Endodermal cell (in vitro differentiated cells): Measurements from ENCODE around the gene OGG1. TPM values are rescaled to one million over a fixed set of nuclear protein-coding genes. Genes with fewer than 3 reads are reported as not detected.

Experiments used
- DNase-seq: peaks from one replicate; pipeline ENCODE4 v3.0.0-alpha.2; 2017
- H3K27ac ChIP-seq: 2 replicates; pipeline ENCODE4 v1.5.1; 2013; ENCODE audit warnings: mild to moderate bottlenecking, low read depth, low read length, moderate library complexity
- H3K27me3 ChIP-seq: 2 replicates; pipeline ENCODE4 v1.6.1; 2013; ENCODE audit warnings: mild to moderate bottlenecking, low read length, moderate library complexity; ENCODE audit not compliant: insufficient read depth, control insufficient read depth, poor library complexity, severe bottlenecking
- H3K36me3 ChIP-seq: 2 replicates; pipeline ENCODE4 v1.7.0; 2013; ENCODE audit warnings: mild to moderate bottlenecking, low read length, moderate library complexity; ENCODE audit not compliant: control insufficient read depth, insufficient read depth
- H3K4me1 ChIP-seq: one replicate; pipeline ENCODE4 v1.7.0; 2013; ENCODE audit warnings: low read length; ENCODE audit not compliant: control insufficient read depth, insufficient read depth
- H3K4me3 ChIP-seq: 2 replicates; pipeline ENCODE4 v1.5.1; 2013; ENCODE audit warnings: mild to moderate bottlenecking, low read length, moderate library complexity
- H3K9ac ChIP-seq: 2 replicates; pipeline ENCODE4 v1.6.1; 2013; ENCODE audit warnings: mild to moderate bottlenecking, low read length, moderate library complexity; ENCODE audit not compliant: poor library complexity, severe bottlenecking; ENCODE audit errors: extremely low read depth
- H3K9me3 ChIP-seq: 2 replicates; pipeline ENCODE4 v1.6.1; 2013; ENCODE audit warnings: mild to moderate bottlenecking, low read length, moderate library complexity; ENCODE audit not compliant: control insufficient read depth
- H3K27ac Mint-ChIP-seq: 2 replicates; pipeline ENCODE4 v1.8.0; 2020; ENCODE audit warnings: mixed read lengths
- H3K27me3 Mint-ChIP-seq: 2 replicates; pipeline ENCODE4 v1.8.0; 2021; ENCODE audit warnings: mild to moderate bottlenecking, mixed read lengths; ENCODE audit not compliant: insufficient read depth
- H3K36me3 Mint-ChIP-seq: 2 replicates; pipeline ENCODE4 v1.8.0; 2020; ENCODE audit warnings: low read depth, mixed read lengths
- H3K4me1 Mint-ChIP-seq: 2 replicates; pipeline ENCODE4 v1.8.0; 2020; ENCODE audit warnings: mixed read lengths
- H3K4me3 Mint-ChIP-seq: 2 replicates; pipeline ENCODE4 v1.8.0; 2020; ENCODE audit warnings: mild to moderate bottlenecking, moderate library complexity, mixed read lengths
- H3K9me3 Mint-ChIP-seq: 2 replicates; pipeline ENCODE4 v1.8.0; 2020; ENCODE audit warnings: mild to moderate bottlenecking, mixed read lengths
- WGBS, 2 experiments: methylation state at CpG; one replicate each; pipeline versions ENCODE4 v1.1.5 to v1.1.7; 2013; ENCODE audit warnings: missing lambda C conversion rate in 2 of 2, mixed read lengths in 1 of 2; ENCODE audit not compliant: insufficient coverage in 1 of 2, insufficient read length in 1 of 2; 5-methylcytosine and 5-hydroxymethylcytosine counted together
- total RNA-seq, 2 donors: library from RNA; stranded (reverse); fragmentation: NEBNext Ultra II Directional in 1 of 2; extraction: Animal tissue kit (Norgen Biotek cat#: 25700) in 1 of 2; gene quantifications; 2 replicates in 1 of 2; 3 replicates in 1 of 2; pipeline ENCODE4 v1.2.1, GENCODE V29; 2021
- TF ChIP-seq, protein P1 (sequence below): fragments of 200-600 bp; sonication (generic); conservative IDR thresholded peaks from 2 replicates; pipeline ENCODE4 v1.5.0; 2021; ENCODE audit warnings: antibody characterized with exemption, mild to moderate bottlenecking

The OGG1 gene
- total RNA-seq, 2 donors from 2014 or later, result 28.6 to 34.0 TPM

DNA sequence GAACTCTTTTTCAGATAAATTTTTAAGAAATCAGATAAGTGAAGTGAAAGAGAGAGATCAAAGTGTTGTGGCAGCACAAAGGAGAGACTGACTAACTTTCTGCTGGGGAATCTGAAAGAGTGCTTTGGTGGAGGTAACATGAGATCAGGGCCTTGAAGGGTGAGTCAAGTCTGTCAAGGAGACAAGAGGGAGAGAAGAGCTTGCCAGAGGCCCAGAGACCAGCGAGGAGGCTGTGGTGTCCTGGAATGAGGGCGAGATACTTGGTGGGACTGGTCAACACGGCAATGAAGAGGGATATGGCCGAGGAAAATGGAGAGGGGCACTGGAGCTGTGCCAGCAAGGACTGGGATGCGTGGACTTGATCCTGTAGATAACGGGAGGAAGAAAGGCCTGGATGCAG lies 38.0 kb downstream of the OGG1 start:
- H3K9me3 Mint-ChIP-seq, result no peaks in the 10 kb centered on the region
- H3K4me3 Mint-ChIP-seq, result no peak overlapping the region
- Histone ChIP-seq H3K9me3 (no peaks in the 10 kb centered on the region), H3K27me3 (no peaks in the 10 kb centered on the region), H3K9ac (no peak overlapping the region), H3K4me3 (no peak overlapping the region), H3K27ac (no peak overlapping the region), H3K4me1 (no peaks in the 10 kb centered on the region), H3K36me3 (peaks cover 64% of the 10 kb centered on the region)
- peak overlapping the region; percentile 10 for H3K27ac Mint-ChIP-seq
- peaks cover 4% of the 10 kb centered on the region for H3K4me1 Mint-ChIP-seq
- WGBS, 2 experiments, result 93 to 96% methylated on average over 5 to 6 of the region's 6 CpGs
- TF ChIP-seq, protein P1, sequence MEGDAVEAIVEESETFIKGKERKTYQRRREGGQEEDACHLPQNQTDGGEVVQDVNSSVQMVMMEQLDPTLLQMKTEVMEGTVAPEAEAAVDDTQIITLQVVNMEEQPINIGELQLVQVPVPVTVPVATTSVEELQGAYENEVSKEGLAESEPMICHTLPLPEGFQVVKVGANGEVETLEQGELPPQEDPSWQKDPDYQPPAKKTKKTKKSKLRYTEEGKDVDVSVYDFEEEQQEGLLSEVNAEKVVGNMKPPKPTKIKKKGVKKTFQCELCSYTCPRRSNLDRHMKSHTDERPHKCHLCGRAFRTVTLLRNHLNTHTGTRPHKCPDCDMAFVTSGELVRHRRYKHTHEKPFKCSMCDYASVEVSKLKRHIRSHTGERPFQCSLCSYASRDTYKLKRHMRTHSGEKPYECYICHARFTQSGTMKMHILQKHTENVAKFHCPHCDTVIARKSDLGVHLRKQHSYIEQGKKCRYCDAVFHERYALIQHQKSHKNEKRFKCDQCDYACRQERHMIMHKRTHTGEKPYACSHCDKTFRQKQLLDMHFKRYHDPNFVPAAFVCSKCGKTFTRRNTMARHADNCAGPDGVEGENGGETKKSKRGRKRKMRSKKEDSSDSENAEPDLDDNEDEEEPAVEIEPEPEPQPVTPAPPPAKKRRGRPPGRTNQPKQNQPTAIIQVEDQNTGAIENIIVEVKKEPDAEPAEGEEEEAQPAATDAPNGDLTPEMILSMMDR, result no peak
- H3K36me3 Mint-ChIP-seq, result peaks cover 64% of the 10 kb centered on the region
- no peak for DNase-seq
- no peaks in the 10 kb centered on the region for H3K27me3 Mint-ChIP-seq

- Mint-ChIP-seq H3K36me3 (peaks cover 49% of the 10 kb centered on the region), H3K27ac (no peak overlapping the region), H3K4me1 (peaks cover 11% of the 10 kb centered on the region), H3K9me3 (no peaks in the 10 kb centered on the region), H3K4me3 (peak overlapping the region; percentile 92), H3K27me3 (no peaks in the 10 kb centered on the region)
- H3K36me3 ChIP-seq, result peaks cover 53% of the 10 kb centered on the region
- no peaks in the 10 kb centered on the region for H3K4me1 ChIP-seq
- H3K9me3 ChIP-seq, result no peaks in the 10 kb centered on the region
- peak overlapping the region; percentile 90 for H3K4me3 ChIP-seq
- H3K9ac ChIP-seq, result no peak overlapping the region
- WGBS, 2 experiments, result 94 to 98% methylated on average over 11 of the region's 11 CpGs
- TF ChIP-seq, protein P1, result no peak
- DNase-seq, result no peak
- H3K27ac ChIP-seq, result no peak overlapping the region
- no peaks in the 10 kb centered on the region for H3K27me3 ChIP-seq
Observed at GRCh38 chr3:9791127-9791526, 41.4 kb downstream of the OGG1 start.

DNA sequence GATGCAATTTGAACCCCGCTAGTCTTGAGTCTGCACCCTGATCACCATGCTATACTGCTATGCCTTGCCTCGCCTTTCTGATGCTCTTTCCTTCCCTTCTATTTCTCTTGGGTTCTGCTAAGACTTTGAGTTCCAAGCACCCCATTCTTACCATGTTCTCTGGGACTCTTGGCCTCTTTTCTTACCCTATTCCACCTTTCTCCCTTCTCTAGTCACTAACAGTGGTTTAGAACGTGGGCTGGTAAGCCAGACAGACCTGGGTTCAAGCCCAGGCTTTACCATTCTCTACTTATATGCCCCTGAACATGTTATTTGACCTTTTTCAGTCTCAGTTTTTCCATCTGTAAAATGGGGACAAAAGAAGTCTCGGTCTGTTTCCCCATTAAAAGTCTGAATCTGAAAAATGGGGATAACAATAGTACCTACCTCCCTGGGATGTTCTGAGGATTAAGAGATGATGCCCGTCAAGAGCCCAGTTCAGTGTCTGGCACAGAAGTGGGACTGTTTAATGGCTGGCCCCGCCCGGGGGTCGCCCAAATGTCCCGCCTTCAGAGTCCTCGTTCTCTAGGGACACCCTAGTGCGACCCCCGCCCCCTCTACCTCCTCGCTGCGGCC lies 42.1 kb downstream of the OGG1 start:
- WGBS, 2 experiments, result 18 to 62% methylated on average over 4 to 14 of the region's 14 CpGs
- Mint-ChIP-seq H3K27ac (peak overlapping the region; percentile 100), H3K27me3 (no peaks in the 10 kb centered on the region), H3K4me1 (peaks cover 11% of the 10 kb centered on the region), H3K36me3 (peaks cover 46% of the 10 kb centered on the region), H3K9me3 (no peaks in the 10 kb centered on the region), H3K4me3 (peak overlapping the region; percentile 92)
- Histone ChIP-seq H3K4me3 (peak overlapping the region; percentile 90), H3K27ac (peak overlapping the region; percentile 99), H3K9ac (peak overlapping the region; percentile 95), H3K27me3 (no peaks in the 10 kb centered on the region), H3K36me3 (peaks cover 47% of the 10 kb centered on the region), H3K4me1 (no peaks in the 10 kb centered on the region), H3K9me3 (no peaks in the 10 kb centered on the region)
- no peak for DNase-seq
- TF ChIP-seq, protein P1, result no peak
